HepG2 (cell line): Measurements from ENCODE around the gene DNAJC24. TPM values are rescaled to one million over a fixed set of nuclear protein-coding genes. Genes with fewer than 3 reads are reported as not detected.

Experiments
- ASH2L ChIP-seq: fragments of 300-600, 200-600 bp; sonication (generic); IDR thresholded peaks from 2 replicates; pipeline ENCODE4 v1.7.0; 2017; ENCODE audit warnings: low read depth, mild to moderate bottlenecking, moderate library complexity, mixed read lengths, low read length; ENCODE audit not compliant: insufficient read length
- BCL3 ChIP-seq: sonication (generic); formaldehyde crosslinking; IDR thresholded peaks from 2 replicates; pipeline ENCODE4 v1.5.1; 2020; ENCODE audit warnings: mild to moderate bottlenecking, missing genetic modification reagents, moderate library complexity
- CENPX ChIP-seq: sonication (generic); formaldehyde crosslinking; IDR thresholded peaks from 2 replicates; pipeline ENCODE4 v1.9.0; 2021; ENCODE audit warnings: mild to moderate bottlenecking, missing genetic modification reagents, moderate library complexity
- FOXO1 ChIP-seq: sonication (generic); formaldehyde crosslinking; IDR thresholded peaks from 2 replicates; pipeline ENCODE4 v1.4.0; 2020; ENCODE audit warnings: missing genetic modification reagents
- GTF3A ChIP-seq: sonication (generic); formaldehyde crosslinking; conservative IDR thresholded peaks from 2 replicates; pipeline ENCODE4 v1.4.0; 2020; ENCODE audit warnings: mild to moderate bottlenecking, missing genetic modification reagents
- HOXD1 ChIP-seq: sonication (generic); formaldehyde crosslinking; IDR thresholded peaks from 2 replicates; pipeline ENCODE4 v1.5.0; 2020; ENCODE audit warnings: missing genetic modification reagents
- KDM6A ChIP-seq: IDR thresholded peaks from 2 replicates; pipeline ENCODE4 v1.6.1; 2016; ENCODE audit warnings: low read depth
- MAFG ChIP-seq: sonication (generic); formaldehyde crosslinking; IDR thresholded peaks from 2 replicates; pipeline ENCODE4 v1.5.1; 2020; ENCODE audit warnings: mild to moderate bottlenecking, missing genetic modification reagents
- NR3C1 ChIP-seq: sonication (generic); formaldehyde crosslinking; IDR thresholded peaks from 2 replicates; pipeline ENCODE4 v1.4.0; 2020; ENCODE audit warnings: missing genetic modification reagents
- ONECUT2 ChIP-seq: sonication (generic); formaldehyde crosslinking; IDR thresholded peaks from 2 replicates; pipeline ENCODE4 v1.4.0; 2020; ENCODE audit warnings: missing genetic modification reagents
- RAD51 ChIP-seq: fragments of 450-650 bp; IDR thresholded peaks from 2 replicates; pipeline ENCODE4 v1.6.1; 2016; ENCODE audit warnings: borderline replicate concordance
- RELA ChIP-seq: sonication (generic); formaldehyde crosslinking; IDR thresholded peaks from 2 replicates; pipeline ENCODE4 v1.4.0; 2020; ENCODE audit warnings: missing genetic modification reagents
- RORA ChIP-seq: sonication (generic); formaldehyde crosslinking; IDR thresholded peaks from 2 replicates; pipeline ENCODE4 v1.5.0; 2020; ENCODE audit warnings: mild to moderate bottlenecking, missing genetic modification reagents, moderate library complexity
- SALL1 ChIP-seq: sonication (generic); formaldehyde crosslinking; IDR thresholded peaks from 2 replicates; pipeline ENCODE4 v1.8.0; 2022; ENCODE audit warnings: mild to moderate bottlenecking, missing genetic modification reagents
- SKI ChIP-seq: fragments of 450-650 bp; IDR thresholded peaks from one replicate; pipeline ENCODE4 v1.6.1; 2018; ENCODE audit warnings: mild to moderate bottlenecking; ENCODE audit not compliant: partially characterized antibody
- TARDBP ChIP-seq: sonication (generic); formaldehyde crosslinking; IDR thresholded peaks from 2 replicates; pipeline ENCODE4 v1.8.0; 2022; ENCODE audit warnings: mild to moderate bottlenecking, missing genetic modification reagents
- TEAD2 ChIP-seq: sonication (generic); formaldehyde crosslinking; IDR thresholded peaks from 2 replicates; pipeline ENCODE4 v1.9.0; 2021; ENCODE audit warnings: missing genetic modification reagents
- TOE1 ChIP-seq: sonication (generic); formaldehyde crosslinking; IDR thresholded peaks from 2 replicates; pipeline ENCODE4 v1.4.0; 2020; ENCODE audit warnings: mild to moderate bottlenecking, missing genetic modification reagents
- ZBTB38 ChIP-seq: sonication (generic); formaldehyde crosslinking; IDR thresholded peaks from 2 replicates; pipeline ENCODE4 v1.5.1; 2020; ENCODE audit warnings: mild to moderate bottlenecking, missing genetic modification reagents
- ZBTB42 ChIP-seq: sonication (generic); formaldehyde crosslinking; IDR thresholded peaks from 2 replicates; pipeline ENCODE4 v1.5.0; 2020; ENCODE audit warnings: mild to moderate bottlenecking, missing genetic modification reagents
- ZMYM4 ChIP-seq: sonication (generic); formaldehyde crosslinking; IDR thresholded peaks from 2 replicates; pipeline ENCODE4 v1.8.1; 2023; ENCODE audit warnings: mild to moderate bottlenecking, missing genetic modification reagents
- ZNF143 ChIP-seq: sonication (generic); formaldehyde crosslinking; IDR thresholded peaks from 2 replicates; pipeline ENCODE4 v1.4.0; 2020; ENCODE audit warnings: missing genetic modification reagents
- ZNF557 ChIP-seq: sonication (generic); formaldehyde crosslinking; IDR thresholded peaks from 2 replicates; pipeline ENCODE4 v1.4.0; 2020; ENCODE audit warnings: missing genetic modification reagents
- ZNF564 ChIP-seq: sonication (generic); formaldehyde crosslinking; IDR thresholded peaks from 2 replicates; pipeline ENCODE4 v1.8.1; 2023; ENCODE audit warnings: mild to moderate bottlenecking, missing genetic modification reagents
- ZNF605 ChIP-seq: sonication (generic); formaldehyde crosslinking; IDR thresholded peaks from 2 replicates; pipeline ENCODE4 v1.8.0; 2022; ENCODE audit warnings: mild to moderate bottlenecking, missing genetic modification reagents
- ZNF747 ChIP-seq: sonication (generic); formaldehyde crosslinking; IDR thresholded peaks from 2 replicates; pipeline ENCODE4 v1.8.1; 2023; ENCODE audit warnings: missing genetic modification reagents, mild to moderate bottlenecking, borderline replicate concordance
- ZNF766 ChIP-seq: sonication (generic); formaldehyde crosslinking; IDR thresholded peaks from 2 replicates; pipeline ENCODE4 v1.5.0; 2020; ENCODE audit warnings: missing genetic modification reagents, borderline replicate concordance
- ZNF782 ChIP-seq: sonication (generic); formaldehyde crosslinking; IDR thresholded peaks from 2 replicates; pipeline ENCODE4 v1.4.0; 2020; ENCODE audit warnings: missing genetic modification reagents, mild to moderate bottlenecking, borderline replicate concordance
- ZSCAN29 ChIP-seq: sonication (generic); formaldehyde crosslinking; conservative IDR thresholded peaks from 2 replicates; pipeline ENCODE4 v1.4.0; 2020; ENCODE audit warnings: mild to moderate bottlenecking, missing genetic modification reagents
- polyA plus RNA-seq, 8 experiments: library from polyadenylated mRNA; depleted of rRNA in 3 of 8; stranded (reverse) in 7 of 8; unstranded in 1 of 8; fragments of >200 nt; fragmentation: Illumina TruSeq in 4 of 8; extraction: Trizol in 4 of 8; gene quantifications; 2 replicates each; pipeline versions ENCODE4 v1.2.1 to v1.2.3, GENCODE V29; 2011 to 2016; ENCODE audit warnings: low read depth in 4 of 8, missing spikeins in 1 of 8, mixed read lengths in 1 of 8; ENCODE audit not compliant: insufficient read depth in 1 of 8
- total RNA-seq, 5 experiments: library from RNA; depleted of rRNA; stranded (reverse); fragments of >200 nt; fragmentation: Illumina TruSeq; extraction: Trizol; gene quantifications; 2 replicates each; pipeline ENCODE4 v1.2.3, GENCODE V29; 2016; ENCODE audit warnings: low read depth in 1 of 5
- TF ChIP-seq, protein P1 (sequence below): sonication (generic); formaldehyde crosslinking; conservative IDR thresholded peaks from 2 replicates; pipeline ENCODE4 v1.5.0; 2020; ENCODE audit warnings: missing genetic modification reagents

DNAJC24 gene
- total and polyA plus RNA-seq, 2 of the 13 experiments (the other 11 are each of a cell fraction or from before 2014, with no cell fraction given): 10.5 to 13.7 TPM

GRCh38 chr11:31369348-31370329 is at the start of gene DNAJC24, which contains the start of gene DCDC1 (continued):
- TF ChIP-seq ZSCAN29: no peak
- TF ChIP-seq RORA (CRISPR knock-in tag): no peak
- TF ChIP-seq FOXO1 (CRISPR knock-in tag): peak; percentile 53; the same call in 1 of the 2 replicates
- peak; percentile 43; the same call in 1 of the 2 replicates for TF ChIP-seq ZNF605 (CRISPR knock-in tag)
- TF ChIP-seq HOXD1 (CRISPR knock-in tag): no peak
- peak; percentile 73 for TF ChIP-seq SALL1 (CRISPR knock-in tag)
- TF ChIP-seq RAD51: no peak
- TF ChIP-seq MAFG (CRISPR knock-in tag): no peak
- no peak for TF ChIP-seq BCL3
- no peak for TF ChIP-seq CENPX
- no peak for TF ChIP-seq RELA
- TF ChIP-seq TARDBP (CRISPR knock-in tag): peak; percentile 78
- TF ChIP-seq ONECUT2 (CRISPR knock-in tag): no peak
- TF ChIP-seq ZNF143 (CRISPR knock-in tag): peak; percentile 44; the same call in 1 of the 2 replicates
- TF ChIP-seq ZNF766 (CRISPR knock-in tag): 0 out of 2 replicates have a peak, but pooled peaks have one; percentile 46
- TF ChIP-seq ZMYM4 (CRISPR knock-in tag): peak; percentile 96
- no peak for TF ChIP-seq NR3C1 (CRISPR knock-in tag)
- no peak for TF ChIP-seq ZNF557 (CRISPR knock-in tag)
- TF ChIP-seq ZBTB38 (CRISPR knock-in tag): peak; percentile 38; the same call in 1 of the 2 replicates
- no peak for TF ChIP-seq GTF3A
- no peak for TF ChIP-seq KDM6A (CRISPR knock-in tag)
- TF ChIP-seq TEAD2 (CRISPR knock-in tag): no peak
- TF ChIP-seq ZNF747 (CRISPR knock-in tag): peak; percentile 28; the same call in 1 of the 2 replicates
- 0 out of 2 replicates have a peak, but pooled peaks have one; percentile 69 for TF ChIP-seq ZBTB42
- TF ChIP-seq ZNF564 (CRISPR knock-in tag): no peak
- no peak for TF ChIP-seq TOE1 (CRISPR knock-in tag)
- TF ChIP-seq SKI: no peak
- TF ChIP-seq ASH2L: peak; percentile 94
- peak; percentile 78; the same call in 1 of the 2 replicates for TF ChIP-seq ZNF782 (CRISPR knock-in tag)
- TF ChIP-seq, protein P1, sequence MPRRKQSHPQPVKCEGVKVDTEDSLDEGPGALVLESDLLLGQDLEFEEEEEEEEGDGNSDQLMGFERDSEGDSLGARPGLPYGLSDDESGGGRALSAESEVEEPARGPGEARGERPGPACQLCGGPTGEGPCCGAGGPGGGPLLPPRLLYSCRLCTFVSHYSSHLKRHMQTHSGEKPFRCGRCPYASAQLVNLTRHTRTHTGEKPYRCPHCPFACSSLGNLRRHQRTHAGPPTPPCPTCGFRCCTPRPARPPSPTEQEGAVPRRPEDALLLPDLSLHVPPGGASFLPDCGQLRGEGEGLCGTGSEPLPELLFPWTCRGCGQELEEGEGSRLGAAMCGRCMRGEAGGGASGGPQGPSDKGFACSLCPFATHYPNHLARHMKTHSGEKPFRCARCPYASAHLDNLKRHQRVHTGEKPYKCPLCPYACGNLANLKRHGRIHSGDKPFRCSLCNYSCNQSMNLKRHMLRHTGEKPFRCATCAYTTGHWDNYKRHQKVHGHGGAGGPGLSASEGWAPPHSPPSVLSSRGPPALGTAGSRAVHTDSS: no peak
